ENCODE measurements around the gene HNRNPM.
A peak's percentile ranks its signal among the peaks of the same experiment; 100 is the strongest.

HNRNPM gene

DNA sequence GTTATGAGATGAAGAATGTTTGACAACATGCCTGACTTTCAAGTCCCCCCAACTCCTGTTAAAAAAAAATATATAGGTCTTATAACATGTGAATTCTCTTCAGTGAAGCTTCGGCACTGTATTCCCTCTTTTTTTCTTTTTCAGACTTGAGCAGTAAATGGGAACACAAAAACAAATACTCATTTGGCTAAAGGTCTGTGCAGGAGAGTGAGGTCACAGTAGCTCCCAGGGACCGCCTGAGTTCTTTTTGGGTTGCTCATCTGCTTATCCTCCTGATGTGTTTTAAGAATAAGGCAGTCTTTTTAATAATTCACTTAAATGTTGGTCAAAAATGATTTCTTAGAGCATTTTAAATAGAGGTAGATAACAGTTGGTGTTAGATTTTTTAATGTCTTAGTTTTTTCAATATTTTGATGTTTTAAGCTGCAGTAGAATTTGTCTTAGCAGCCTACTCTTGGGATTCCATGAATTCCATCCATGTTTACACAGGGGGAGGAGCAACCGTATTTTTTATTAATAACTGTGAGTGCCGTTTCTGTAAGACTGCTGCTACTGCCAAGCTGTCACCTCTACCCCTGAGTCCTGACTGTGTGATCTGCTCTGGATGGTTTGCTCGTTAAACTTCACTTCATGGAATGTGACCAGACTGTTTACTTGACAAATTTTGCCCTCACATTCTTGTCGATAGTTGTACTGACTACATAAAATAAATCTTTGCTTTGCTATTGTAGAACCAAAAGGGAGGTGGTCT is 14.9 kb downstream of the HNRNPM start:
- no peak for DNase-seq (ENCODE audit: low read depth in 2 of 2)

- DNase-seq (ENCODE audit: low read depth in 2 of 2), result no peak
These were observed 15.9 kb downstream of the HNRNPM start for GRCh38 chr19:8460516-8461298.

DNA sequence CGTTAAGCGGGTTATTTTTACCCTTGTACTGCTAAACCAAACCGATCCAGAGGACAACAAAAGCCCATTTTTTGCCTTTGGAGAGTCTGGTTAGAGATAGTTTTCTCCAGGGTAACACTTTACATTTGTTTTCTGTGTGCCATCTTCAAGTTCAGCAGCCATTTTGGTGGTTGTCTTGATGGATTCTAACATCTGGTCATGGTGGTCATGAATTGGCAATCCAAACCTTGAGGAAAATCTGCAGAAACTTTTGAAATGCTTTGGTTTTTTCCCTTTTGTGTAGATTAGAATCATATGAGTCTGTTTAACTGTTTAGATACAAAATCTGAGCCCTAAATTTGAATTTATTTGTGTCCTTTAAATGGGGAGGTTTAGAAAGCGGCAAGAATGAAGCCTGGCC is 16.6 kb downstream of the HNRNPM start:
- no peak for DNase-seq (ENCODE audit: low read depth in 2 of 2)

GRCh38 chr19:8461891-8462290 is 17.1 kb downstream of the HNRNPM start:
- no peak for DNase-seq (ENCODE audit: low read depth in 2 of 2)

DNA sequence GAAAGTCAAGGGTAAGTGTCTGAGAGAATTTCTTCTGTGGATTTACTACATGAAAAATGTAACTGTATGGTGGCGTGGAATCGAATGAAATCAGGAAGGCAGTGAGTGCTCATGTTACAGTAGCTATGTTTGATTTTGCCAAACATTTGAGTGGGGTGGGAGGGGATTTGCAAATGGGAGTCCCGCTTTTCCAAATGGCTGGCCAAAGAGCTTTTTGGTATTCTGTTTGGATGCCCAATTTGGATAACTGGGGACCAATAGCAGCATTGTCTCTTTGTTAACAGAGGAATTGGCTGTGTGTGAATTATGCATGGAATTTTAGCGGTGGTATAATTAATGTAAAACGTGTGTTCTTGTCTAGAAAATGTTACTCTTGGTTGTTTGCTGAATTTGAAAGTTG is 17.8 kb downstream of the HNRNPM start:
- no peak for DNase-seq (ENCODE audit: low read depth in 2 of 2)

- DNase-seq (ENCODE audit: low read depth in 2 of 2), result no peak
These were observed 18.6 kb downstream of the HNRNPM start for GRCh38 chr19:8463365-8463764.

GRCh38 chr19:8466018-8466417 is 21.2 kb downstream of the HNRNPM start:
- DNase-seq (ENCODE audit: low read depth in 2 of 2), result no peak

GRCh38 chr19:8468124-8468523 is 23.3 kb downstream of the HNRNPM start:
- DNase-seq (ENCODE audit: low read depth in 2 of 2), result no peak

GRCh38 chr19:8468761-8469373 is 24.1 kb downstream of the HNRNPM start:
- peak; percentile 79 to 85 for DNase-seq (ENCODE audit: low read depth in 2 of 2)

GRCh38 chr19:8469613-8470368 is 25.0 kb downstream of the HNRNPM start:
- DNase-seq (ENCODE audit: low read depth in 2 of 2), result no peak

DNA sequence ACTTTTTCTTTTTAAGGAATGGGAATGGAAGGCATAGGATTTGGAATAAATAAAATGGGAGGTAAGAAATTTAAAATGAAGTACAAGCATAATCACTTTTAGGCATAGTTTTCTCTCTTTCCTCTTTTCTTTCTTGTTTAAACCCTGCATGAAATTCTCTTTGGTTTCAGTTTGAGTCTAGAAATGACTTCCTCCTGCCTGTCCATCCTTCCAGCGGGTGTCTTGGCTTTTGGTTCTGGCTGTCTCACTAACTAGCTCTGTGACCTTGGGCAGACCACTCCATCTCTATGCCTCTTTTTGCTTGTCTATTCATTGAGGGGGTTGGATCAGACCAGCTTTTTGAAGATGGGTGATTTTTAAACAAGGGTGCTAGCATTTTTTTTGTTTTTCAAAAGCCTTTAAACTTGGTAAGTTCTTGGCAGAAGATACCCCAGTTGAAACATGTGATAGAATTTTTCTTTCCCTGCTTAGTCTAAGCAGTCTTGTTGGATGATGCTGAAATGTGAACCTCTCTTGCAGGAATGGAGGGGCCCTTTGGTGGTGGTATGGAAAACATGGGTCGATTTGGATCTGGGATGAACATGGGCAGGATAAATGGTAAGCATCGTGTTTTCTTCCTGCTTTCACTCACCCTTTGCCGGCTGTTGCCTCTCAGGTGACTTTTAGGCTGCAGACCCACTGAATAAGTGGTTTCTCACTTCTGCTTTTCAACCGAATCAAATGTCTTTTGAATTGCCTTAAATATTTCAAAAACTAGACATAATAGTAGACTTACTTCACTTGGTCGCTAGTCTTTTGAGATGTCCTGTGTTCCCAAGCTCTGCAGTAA is 29.1 kb downstream of the HNRNPM start:
- DNase-seq (ENCODE audit: low read depth in 2 of 2), result no peak

DNA sequence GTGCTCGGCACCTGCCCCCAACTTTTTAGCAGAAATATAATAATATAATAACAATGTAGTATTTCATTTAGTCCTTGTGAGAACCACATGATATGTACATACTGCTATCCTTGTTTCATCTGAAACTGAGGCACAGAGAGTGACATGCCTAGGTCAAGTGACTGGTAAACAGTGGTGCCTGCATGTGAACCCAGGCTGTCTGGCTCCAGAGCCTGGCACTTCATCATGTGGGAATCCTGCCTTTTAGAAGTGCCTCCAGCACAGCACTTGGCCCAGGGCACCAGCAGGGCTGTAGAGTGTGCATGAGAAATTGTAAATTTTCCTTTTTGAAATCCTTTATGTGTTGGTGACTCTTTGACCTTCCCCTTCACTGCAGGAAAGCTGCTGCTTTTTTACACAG is 30.2 kb downstream of the HNRNPM start:
- DNase-seq (ENCODE audit: low read depth in 2 of 2), result no peak

DNA sequence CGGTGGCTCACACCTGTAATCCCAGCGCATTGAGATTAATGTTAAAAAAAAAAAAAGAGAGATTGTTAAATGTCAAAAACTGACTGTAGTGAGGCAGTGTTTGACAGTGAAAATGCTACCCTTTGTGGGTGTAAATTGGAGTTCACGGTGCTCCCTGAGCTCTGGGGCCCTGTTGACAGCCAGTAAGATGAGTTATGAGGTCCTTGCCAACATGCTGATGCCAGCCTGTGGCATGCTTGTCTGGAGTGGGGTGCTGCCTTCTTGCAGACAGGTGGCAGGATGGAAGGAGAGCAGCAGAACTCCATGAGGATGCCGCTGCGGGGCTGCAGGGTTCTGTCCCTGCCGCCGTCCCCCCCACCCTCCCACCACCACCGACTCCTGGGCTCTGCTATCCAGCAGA is 31.7 kb downstream of the HNRNPM start:
- DNase-seq (ENCODE audit: low read depth in 2 of 2), result no peak

DNA sequence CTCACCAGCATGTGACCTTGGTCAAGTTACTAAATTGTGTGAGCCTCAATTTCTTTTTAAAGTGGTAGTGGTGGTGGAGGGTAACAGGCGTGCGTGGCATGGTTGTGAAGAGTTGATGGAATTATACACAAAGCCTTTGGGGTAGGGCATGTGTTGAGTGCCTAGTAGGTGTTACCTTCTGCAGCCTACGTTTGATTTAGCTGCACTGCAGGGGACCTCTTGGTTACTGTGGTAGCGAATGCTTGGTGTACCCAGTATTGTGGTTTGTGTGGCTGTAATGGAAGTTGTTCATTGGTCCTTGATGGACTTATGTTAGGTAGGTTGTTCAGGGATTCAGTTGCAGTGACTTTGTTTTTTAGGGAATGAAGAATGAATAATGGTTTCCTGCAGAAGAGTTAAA is 33.1 kb downstream of the HNRNPM start:
- no peak for DNase-seq (ENCODE audit: low read depth in 2 of 2)

DNA sequence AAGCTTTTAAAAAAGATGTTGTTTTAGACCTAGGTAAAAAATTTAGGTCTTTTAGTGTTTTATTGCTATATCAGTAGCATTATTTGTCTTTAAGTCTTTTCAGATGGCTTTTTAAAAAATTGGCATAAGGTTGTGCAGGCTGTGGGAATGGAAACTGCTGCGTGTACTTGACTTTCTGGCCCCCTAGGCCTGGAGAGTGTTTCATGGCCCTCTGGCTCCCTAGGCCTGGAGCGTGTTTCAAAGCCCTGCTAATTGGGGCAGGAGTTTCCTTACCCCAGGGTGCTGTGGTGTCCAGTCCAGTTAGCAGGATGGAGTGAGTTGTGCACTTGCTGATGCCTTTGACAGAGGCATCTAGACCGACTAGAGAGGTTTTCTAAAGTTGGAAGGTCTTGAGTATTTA is 33.8 kb downstream of the HNRNPM start:
- DNase-seq (ENCODE audit: low read depth in 2 of 2), result no peak

GRCh38 chr19:8481201-8481600 is 36.4 kb downstream of the HNRNPM start:
- DNase-seq (ENCODE audit: low read depth in 2 of 2), result no peak

DNA sequence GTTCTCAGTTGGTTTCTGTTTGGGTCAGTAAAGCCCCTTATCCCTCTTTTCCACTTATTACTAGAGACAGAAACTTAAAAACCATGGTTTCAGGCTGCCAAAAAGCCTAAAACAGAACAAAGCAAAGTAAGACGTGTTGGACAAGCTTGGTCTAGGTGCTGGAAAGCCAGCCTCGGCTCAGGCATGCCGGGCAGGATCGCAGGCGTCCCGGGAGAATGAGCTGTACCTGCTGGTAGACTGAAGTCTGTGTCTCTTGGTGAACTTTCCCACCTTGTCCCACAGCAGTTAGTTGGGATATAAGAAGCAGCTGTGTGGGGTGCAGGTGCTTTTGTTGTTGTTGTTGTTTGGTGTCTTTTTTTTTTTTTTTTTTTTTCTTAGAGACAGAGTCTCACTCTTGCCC is 36.8 kb downstream of the HNRNPM start:
- DNase-seq (ENCODE audit: low read depth in 2 of 2), result no peak

GRCh38 chr19:8482696-8483095 is 37.9 kb downstream of the HNRNPM start:
- no peak for DNase-seq (ENCODE audit: low read depth in 2 of 2)

GRCh38 chr19:8483165-8483564 is 38.4 kb downstream of the HNRNPM start:
- no peak for DNase-seq (ENCODE audit: low read depth in 2 of 2)

DNA sequence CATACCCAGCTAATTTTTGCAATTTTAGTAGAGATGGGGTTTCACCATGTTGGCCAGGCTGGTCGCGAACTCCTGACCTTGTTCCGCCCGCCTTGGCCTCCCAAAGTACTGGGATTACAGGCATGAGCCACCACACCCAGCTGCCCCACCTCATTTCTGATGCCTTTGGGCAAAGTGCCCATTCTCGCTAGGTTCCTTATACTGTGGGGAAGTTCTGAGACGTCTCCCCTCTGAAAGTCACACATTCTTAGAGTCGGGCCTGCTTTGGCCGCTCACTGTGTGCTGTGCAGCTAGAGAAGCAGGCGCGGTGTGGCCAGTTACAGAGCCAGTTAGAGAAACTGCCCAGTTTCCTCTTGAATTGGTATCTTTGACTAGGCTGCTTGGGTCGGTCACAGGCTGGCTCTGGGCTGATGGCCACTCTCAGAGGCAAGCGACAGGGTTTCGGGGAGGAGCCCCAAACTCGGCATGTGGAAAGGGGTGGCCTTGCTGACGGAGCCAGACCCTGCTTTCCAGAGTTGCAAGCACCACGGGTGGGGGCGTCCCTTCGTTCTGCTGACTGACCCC is 39.6 kb downstream of the HNRNPM start:
- DNase-seq (ENCODE audit: low read depth in 2 of 2), result no peak

Measured in fibroblast of skin of left quadriceps (primary cell).